ENCODE measurements around the gene PLCD1. TPM values are rescaled to one million over a fixed set of nuclear protein-coding genes. Genes with fewer than 3 reads are reported as not detected.

PLCD1 gene
- total RNA-seq, 4 donors from 2014 or later: 43.8 to 48.6 (median 48.0) TPM

GRCh38 chr3:38032328-38032865, 3.0 kb upstream of the PLCD1 start:
- H3K4me1 ChIP-seq: peaks cover 0 to 42% (median 16%) of the 10 kb centered on the region in 4 donors
- H3K36me3 ChIP-seq: no peaks in the 10 kb centered on the region
- no peak overlapping the region for H3K27ac ChIP-seq
- no peak for TF ChIP-seq EP300 (IDR thresholded peaks at IDR 0.05)
- no peak for TF ChIP-seq CTCF (IDR thresholded peaks at IDR 0.05)
- no peak for DNase-seq (ENCODE audit: low spot score in 2 of 2)
- H3K27me3 ChIP-seq: no peaks in the 10 kb centered on the region
- H3K4me3 ChIP-seq: no peak overlapping the region
- WGBS, 2 donors: 100% methylated on average over 1 of the region's 1 CpG
- no peaks in the 10 kb centered on the region for H3K9me3 ChIP-seq

- H3K27me3 ChIP-seq: no peaks in the 10 kb centered on the region
- no peak for DNase-seq (ENCODE audit: low spot score in 2 of 2)
- peaks cover 0 to 50% (median 17%) of the 10 kb centered on the region in 4 donors for H3K4me1 ChIP-seq
- H3K9me3 ChIP-seq: no peaks in the 10 kb centered on the region
- H3K27ac ChIP-seq: peak overlapping the region; percentile 81 to 99 (median 95)
- no peak overlapping the region for H3K4me3 ChIP-seq
- WGBS, 2 donors: 43 to 50% methylated on average over 8 to 9 of the region's 9 CpGs
- H3K36me3 ChIP-seq: no peaks in the 10 kb centered on the region
- TF ChIP-seq EP300 (IDR thresholded peaks at IDR 0.05) (no peak), POLR2A (IDR thresholded peaks at IDR 0.05) (no peak)
Observed at GRCh38 chr3:38031022-38031994, 1.9 kb upstream of the PLCD1 start.

GRCh38 chr3:38030126-38031021, 932 bp upstream of the PLCD1 start:
- WGBS, 2 donors: 39 to 40% methylated on average over 7 of the region's 8 CpGs
- peak overlapping the region; percentile 81 to 99 (median 95) for H3K27ac ChIP-seq
- no peaks in the 10 kb centered on the region for H3K27me3 ChIP-seq
- H3K9me3 ChIP-seq: no peaks in the 10 kb centered on the region
- H3K36me3 ChIP-seq: no peaks in the 10 kb centered on the region
- peaks cover 0 to 60% (median 27%) of the 10 kb centered on the region in 4 donors for H3K4me1 ChIP-seq
- TF ChIP-seq POLR2A (IDR thresholded peaks at IDR 0.05) (no peak), CTCF (IDR thresholded peaks at IDR 0.05) (no peak), EP300 (IDR thresholded peaks at IDR 0.05) (no peak)
- peak overlapping the region; percentile 54 to 94 (median 72) for H3K4me3 ChIP-seq
- no peak for DNase-seq (ENCODE audit: low spot score in 2 of 2)

DNA sequence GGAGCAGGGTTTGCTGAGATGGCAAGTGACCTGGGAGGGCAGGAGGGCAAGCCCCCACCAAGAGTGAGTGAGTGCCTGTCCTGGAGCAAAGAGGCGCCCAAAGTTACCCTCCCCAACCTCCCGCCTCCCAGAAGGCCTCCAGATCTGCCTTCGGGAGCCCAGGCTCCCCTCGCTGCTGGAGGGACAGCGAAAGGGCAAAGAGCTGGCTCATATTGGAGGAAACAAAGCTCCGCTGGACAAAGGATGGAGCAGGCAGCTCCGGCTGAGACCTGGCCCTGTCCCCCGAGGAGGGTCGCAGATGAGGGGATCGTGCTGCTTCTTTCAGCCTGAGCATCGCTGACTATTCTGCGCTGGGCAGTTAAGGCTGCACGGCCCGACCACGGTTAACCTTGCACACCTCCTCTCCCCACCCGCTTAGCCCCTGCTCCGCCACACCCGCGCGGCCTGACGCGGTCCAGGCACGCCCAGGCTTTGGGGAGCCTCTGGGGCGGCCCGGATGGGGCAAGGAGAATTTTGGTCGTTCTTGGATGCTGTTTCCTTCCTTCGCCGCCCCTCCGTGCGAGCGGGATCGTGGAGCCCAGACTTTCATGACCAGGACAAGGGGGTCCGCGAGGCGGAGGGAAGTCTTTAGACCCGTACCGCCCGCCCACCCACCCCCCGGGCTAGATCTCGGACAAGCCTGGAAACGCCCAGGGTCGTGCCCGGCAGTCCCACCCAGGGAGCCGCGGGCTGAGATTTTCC, 651 bp downstream of the PLCD1 start:
- no peaks in the 10 kb centered on the region for H3K36me3 ChIP-seq
- DNase-seq (ENCODE audit: low spot score in 2 of 2): no peak
- H3K9me3 ChIP-seq: no peaks in the 10 kb centered on the region
- H3K4me3 ChIP-seq: peak overlapping the region; percentile 54 to 94 (median 72)
- H3K4me1 ChIP-seq: peaks cover 0 to 67% (median 29%) of the 10 kb centered on the region in 4 donors
- 17 to 18% methylated on average over 30 to 39 of the region's 45 CpGs for WGBS, 2 donors
- H3K27ac ChIP-seq: peak overlapping the region; percentile 81 to 99 (median 95)
- H3K27me3 ChIP-seq: no peaks in the 10 kb centered on the region
- TF ChIP-seq EP300 (IDR thresholded peaks at IDR 0.05) (no peak), CTCF (IDR thresholded peaks at IDR 0.05) (no peak), POLR2A (IDR thresholded peaks at IDR 0.05) (no peak)
